SK-N-SH (cell line): ENCODE results near the gene SLC41A3. TPM values are rescaled to one million over a fixed set of nuclear protein-coding genes. Genes with fewer than 3 reads are reported as not detected.

ENCODE experiments used
- CTCF ChIA-PET: fragments of 300-600, 350-600 bp; formaldehyde crosslinking; extraction: SDS; loops from one replicate; lab custom pipeline; 2021; lab: Yijun Ruan, JAX
- POLR2A ChIA-PET: fragments of 350-600 bp; sonication (Branson Sonifier 250); formaldehyde crosslinking; extraction: SDS; loops from one replicate; lab custom pipeline; 2020; ENCODE audit warnings: antibody characterized with exemption, inconsistent platforms; lab: Yijun Ruan, JAX
- DNase-seq: peaks from one replicate; pipeline ENCODE4 v3.0.0; 2012
- H2AFZ ChIP-seq: fragments of 200-600 bp; sonication (generic); 2 replicates; pipeline ENCODE4 v1.8.1; 2016; ENCODE audit warnings: antibody characterized with exemption, mild to moderate bottlenecking, low read depth
- H3F3A ChIP-seq: fragments of 200-600 bp; sonication (generic); replicated peaks from 2 replicates; pipeline ENCODE3; 2016; ENCODE audit warnings: antibody characterized with exemption, mild to moderate bottlenecking; ENCODE audit not compliant: insufficient read depth
- H3K27ac ChIP-seq, 2 experiments: fragments of 200-500 bp in 1 of 2; fragments of 200-600 bp in 1 of 2; sonication (Bioruptor generic) in 1 of 2; sonication (generic), shearing (Covaris generic) in 1 of 2; 2 replicates each; pipeline versions ENCODE4 v1.5.1 to v1.6.1; 2014 to 2016; ENCODE audit warnings: low read depth in 2 of 2, inconsistent platforms in 1 of 2, low read length in 1 of 2, mild to moderate bottlenecking in 1 of 2, mixed read lengths in 1 of 2
- H3K27me3 ChIP-seq: fragments of 200-600 bp; sonication (generic), shearing (Covaris generic); 2 replicates; pipeline ENCODE4 v1.6.1; 2016; ENCODE audit warnings: mixed run types; ENCODE audit not compliant: insufficient read depth
- H3K36me3 ChIP-seq, 2 experiments: fragments of 200-500 bp in 1 of 2; fragments of 200-600 bp in 1 of 2; sonication (Bioruptor generic) in 1 of 2; sonication (generic) in 1 of 2; replicated peaks in 1 of 2; 2 replicates each; pipeline versions ENCODE3 to v1.5.1; 2014 to 2016; ENCODE audit warnings: low read length in 1 of 2, mild to moderate bottlenecking in 1 of 2; ENCODE audit not compliant: insufficient read depth in 2 of 2, control insufficient read depth in 1 of 2
- H3K4me1 ChIP-seq, 2 experiments: fragments of 200-500 bp in 1 of 2; fragments of 200-600 bp in 1 of 2; sonication (Bioruptor generic) in 1 of 2; sonication (generic), shearing (Covaris generic) in 1 of 2; 2 replicates each; pipeline versions ENCODE4 v1.5.1 to v1.6.1; 2014 to 2016; ENCODE audit warnings: low read depth in 1 of 2, low read length in 1 of 2, mixed run types in 1 of 2; ENCODE audit not compliant: insufficient read depth in 2 of 2, control insufficient read depth in 1 of 2
- H3K4me2 ChIP-seq: fragments of 200-600 bp; sonication (generic), shearing (Covaris generic); 2 replicates; pipeline ENCODE4 v1.6.1; 2017; ENCODE audit warnings: mixed run types
- H3K4me3 ChIP-seq, 2 experiments: fragments of 200-500 bp in 1 of 2; fragments of 200-600 bp in 1 of 2; sonication (Bioruptor generic) in 1 of 2; sonication (generic), shearing (Covaris generic) in 1 of 2; 2 replicates each; pipeline versions ENCODE4 v1.5.1 to v1.8.1; 2014 to 2016; ENCODE audit warnings: low read depth in 2 of 2, inconsistent platforms in 1 of 2, low read length in 1 of 2, mild to moderate bottlenecking in 1 of 2, mixed read lengths in 1 of 2, moderate library complexity in 1 of 2
- H3K79me2 ChIP-seq: fragments of 200-600 bp; sonication (generic); 2 replicates; pipeline ENCODE4 v1.8.1; 2017; ENCODE audit warnings: mild to moderate bottlenecking; ENCODE audit not compliant: insufficient read depth
- H3K9ac ChIP-seq: fragments of 200-600 bp; sonication (generic); 2 replicates; pipeline ENCODE4 v1.6.1; 2017; ENCODE audit warnings: mixed run types
- H3K9me2 ChIP-seq: fragments of 200-600 bp; sonication (generic); 2 replicates; pipeline ENCODE4 v1.6.1; 2017; ENCODE audit warnings: mixed run types
- H3K9me3 ChIP-seq: fragments of 200-600 bp; sonication (generic); 2 replicates; pipeline ENCODE4 v1.6.1; 2017; ENCODE audit warnings: mixed run types, mild to moderate bottlenecking, moderate library complexity
- H4K20me1 ChIP-seq: fragments of 200-600 bp; sonication (generic); 2 replicates; pipeline ENCODE4 v1.6.1; 2017; ENCODE audit warnings: mild to moderate bottlenecking, mixed run types; ENCODE audit not compliant: insufficient read depth
- CHD2 ChIP-seq: fragments of 150-350 bp; IDR thresholded peaks from 2 replicates; pipeline ENCODE4 v1.6.1; 2018; ENCODE audit warnings: low read length; ENCODE audit not compliant: partially characterized antibody
- FOXM1 ChIP-seq: IDR thresholded peaks from 2 replicates; pipeline ENCODE4 v1.4.0; 2012; ENCODE audit warnings: low read depth, mild to moderate bottlenecking
- GABPA ChIP-seq: IDR thresholded peaks from 2 replicates; pipeline ENCODE4 v1.4.0; 2012; ENCODE audit warnings: low read depth, mild to moderate bottlenecking
- GATA2 ChIP-seq: sonication (generic); formaldehyde crosslinking; IDR thresholded peaks from 2 replicates; pipeline ENCODE4 v1.5.0; 2020; ENCODE audit warnings: mild to moderate bottlenecking, missing genetic modification reagents
- JUND ChIP-seq: IDR thresholded peaks from 2 replicates; pipeline ENCODE4 v1.4.0; 2012
- MEF2A ChIP-seq: IDR thresholded peaks from 2 replicates; pipeline ENCODE4 v1.4.0; 2012; ENCODE audit warnings: low read depth, borderline replicate concordance
- NFIC ChIP-seq: IDR thresholded peaks from 2 replicates; pipeline ENCODE4 v1.4.0; 2012; ENCODE audit warnings: borderline replicate concordance
- NRF1 ChIP-seq: IDR thresholded peaks from 2 replicates; pipeline ENCODE4 v1.6.1; 2012; ENCODE audit warnings: low read depth, mild to moderate bottlenecking, low read length
- POLR2AphosphoS5 ChIP-seq: IDR thresholded peaks from 2 replicates; pipeline ENCODE4 v1.6.1; 2012; ENCODE audit warnings: low read depth, low read length
- RAD21 ChIP-seq: IDR thresholded peaks from 2 replicates; pipeline ENCODE4 v1.6.1; 2012; ENCODE audit warnings: mild to moderate bottlenecking, low read length
- REST ChIP-seq: IDR thresholded peaks from 2 replicates; pipeline ENCODE4 v1.6.1; 2012; ENCODE audit warnings: mild to moderate bottlenecking, low read depth, low read length, moderate library complexity
- RFX5 ChIP-seq: IDR thresholded peaks from 2 replicates; pipeline ENCODE4 v1.6.1; 2012; ENCODE audit warnings: mild to moderate bottlenecking, improper control_type of control experiment, low read length
- SIN3A ChIP-seq: IDR thresholded peaks from 2 replicates; pipeline ENCODE4 v1.6.1; 2012; ENCODE audit warnings: low read depth, mild to moderate bottlenecking, low read length, moderate library complexity, borderline replicate concordance
- TCF12 ChIP-seq: IDR thresholded peaks from 2 replicates; pipeline ENCODE4 v1.4.0; 2012
- TEAD4 ChIP-seq: IDR thresholded peaks from 2 replicates; pipeline ENCODE4 v1.4.0; 2012; ENCODE audit warnings: mild to moderate bottlenecking, borderline replicate concordance; ENCODE audit not compliant: insufficient read depth
- YY1 ChIP-seq: IDR thresholded peaks from 2 replicates; pipeline ENCODE4 v1.4.0; 2012; ENCODE audit warnings: low read depth, mild to moderate bottlenecking
- WGBS: methylation state at CpG from one replicate; pipeline ENCODE4 v1.1.6; 2017; ENCODE audit warnings: low lambda C conversion rate; 5-methylcytosine and 5-hydroxymethylcytosine counted together
- polyA plus RNA-seq, 3 experiments: library from polyadenylated mRNA; depleted of rRNA; stranded (reverse); fragments of >200 nt; gene quantifications; 2 replicates each; pipeline ENCODE4 v1.2.3, GENCODE V29; 2012
- TF ChIP-seq, protein P1 (sequence below): fragments of 150-350 bp; IDR thresholded peaks from 2 replicates; pipeline ENCODE4 v1.6.1; 2017; ENCODE audit warnings: antibody characterized with exemption, low read length, low read depth, borderline replicate concordance
- TF ChIP-seq, protein P2 (sequence below): IDR thresholded peaks from 2 replicates; pipeline ENCODE4; 2012

The SLC41A3 gene
- polyA plus RNA-seq, 1 of the 3 experiments (the other 2 are of a cell fraction): 53.4 TPM

- Histone ChIP-seq H3K9ac (no peak overlapping the region), H3K9me3 (no peaks in the 10 kb centered on the region), H3F3A (peaks cover 2% of the 10 kb centered on the region), H3K27me3 (no peaks in the 10 kb centered on the region), H3K9me2 (no peaks in the 10 kb centered on the region), H3K4me1 (peaks cover 0 to 2% of the 10 kb centered on the region in 2 experiments; a peak in 1 of 4 replicates), H3K4me3 (no peak overlapping the region), H2AFZ (no peak overlapping the region), H4K20me1 (no peaks in the 10 kb centered on the region), H3K36me3 (peaks cover 3% of the 10 kb centered on the region in 2 experiments), H3K79me2 (no peaks in the 10 kb centered on the region)
- POLR2A ChIA-PET: no interaction called here
- 93% methylated on average over 3 of the region's 11 CpGs for WGBS
- DNase-seq: no peak
- TF ChIP-seq, protein P1, sequence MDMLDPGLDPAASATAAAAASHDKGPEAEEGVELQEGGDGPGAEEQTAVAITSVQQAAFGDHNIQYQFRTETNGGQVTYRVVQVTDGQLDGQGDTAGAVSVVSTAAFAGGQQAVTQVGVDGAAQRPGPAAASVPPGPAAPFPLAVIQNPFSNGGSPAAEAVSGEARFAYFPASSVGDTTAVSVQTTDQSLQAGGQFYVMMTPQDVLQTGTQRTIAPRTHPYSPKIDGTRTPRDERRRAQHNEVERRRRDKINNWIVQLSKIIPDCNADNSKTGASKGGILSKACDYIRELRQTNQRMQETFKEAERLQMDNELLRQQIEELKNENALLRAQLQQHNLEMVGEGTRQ: no peak
- TF ChIP-seq YY1: no peak
- TF ChIP-seq JUND: no peak
- TF ChIP-seq NFIC: no peak
- TF ChIP-seq GABPA: no peak
- TF ChIP-seq, protein P2, sequence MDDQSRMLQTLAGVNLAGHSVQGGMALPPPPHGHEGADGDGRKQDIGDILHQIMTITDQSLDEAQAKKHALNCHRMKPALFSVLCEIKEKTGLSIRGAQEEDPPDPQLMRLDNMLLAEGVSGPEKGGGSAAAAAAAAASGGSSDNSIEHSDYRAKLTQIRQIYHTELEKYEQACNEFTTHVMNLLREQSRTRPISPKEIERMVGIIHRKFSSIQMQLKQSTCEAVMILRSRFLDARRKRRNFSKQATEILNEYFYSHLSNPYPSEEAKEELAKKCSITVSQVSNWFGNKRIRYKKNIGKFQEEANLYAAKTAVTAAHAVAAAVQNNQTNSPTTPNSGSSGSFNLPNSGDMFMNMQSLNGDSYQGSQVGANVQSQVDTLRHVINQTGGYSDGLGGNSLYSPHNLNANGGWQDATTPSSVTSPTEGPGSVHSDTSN: no peak
- no peak for TF ChIP-seq SIN3A
- no peak for TF ChIP-seq RAD21
- TF ChIP-seq RFX5: no peak
- no peak for TF ChIP-seq TCF12
- TF ChIP-seq POLR2AphosphoS5: no peak
- TF ChIP-seq REST: no peak
- TF ChIP-seq FOXM1: no peak
- TF ChIP-seq CHD2: no peak
- TF ChIP-seq GATA2 (CRISPR knock-in tag): no peak
- no peak for TF ChIP-seq TEAD4
- no peak for TF ChIP-seq NRF1
- TF ChIP-seq MEF2A: no peak
- TF ChIP-seq, all 33 proteins: peak for 0
- CTCF ChIA-PET: no interaction called here
- Histone ChIP-seq H3K4me2 (no peak overlapping the region), H3K27ac (no peak overlapping the region)
Observed at GRCh38 chr3:126026277-126026751, 57.6 kb downstream of the SLC41A3 start.
